M059J (cell line): Measurements from ENCODE around the gene MOG. TPM values are rescaled to one million over a fixed set of nuclear protein-coding genes. Genes with fewer than 3 reads are reported as not detected.

Experiments
- DNase-seq: peaks from one replicate; pipeline ENCODE4 v3.0.0-alpha.2; 2012; ENCODE audit warnings: low read depth
- total RNA-seq: library from RNA; depleted of rRNA; stranded (reverse); fragments of >200 nt; shearing (Covaris generic); gene quantifications from 2 replicates; pipeline ENCODE4 v1.2.3, GENCODE V29; 2014

MOG gene
- total RNA-seq, 1 experiment from 2014 or later = not detected

GRCh38 chr6:29675561-29675960, 18.7 kb downstream of the MOG start:
- DNase-seq = no peak

- peak; percentile 89 for DNase-seq
These were observed 20.2 kb downstream of the MOG start for GRCh38 chr6:29676981-29677601.

- DNase-seq = peak; percentile 67
These were observed 21.2 kb downstream of the MOG start for GRCh38 chr6:29678114-29678513.

- DNase-seq = no peak
These were observed 23.1 kb downstream of the MOG start for GRCh38 chr6:29679962-29680361.

- DNase-seq = no peak
These were observed 23.5 kb downstream of the MOG start for GRCh38 chr6:29680416-29680815.

- DNase-seq = no peak
These were observed 24.0 kb downstream of the MOG start, which contains the start of gene ZFP57 for GRCh38 chr6:29680904-29681303. Gene ZFP57, minus strand, starts transcription at chr6:29681152. Its CDS starts 4,149 bp downstream, at chr6:29677003.

GRCh38 chr6:29681811-29682210, 24.9 kb downstream of the MOG start:
- DNase-seq = no peak

GRCh38 chr6:29685718-29686326, 28.9 kb downstream of the MOG start:
- DNase-seq = peak; percentile 44

- DNase-seq = no peak
These were observed 37.7 kb downstream of the MOG start for GRCh38 chr6:29694637-29695036.

GRCh38 chr6:29696147-29697125, 39.5 kb downstream of the MOG start:
- DNase-seq = peak; percentile 48

- DNase-seq = peak; percentile 42
These were observed 45.7 kb downstream of the MOG start for GRCh38 chr6:29702519-29703103.

- peak; percentile 75 for DNase-seq
These were observed 48.7 kb downstream of the MOG start for GRCh38 chr6:29705389-29706231.

GRCh38 chr6:29708432-29709179, 51.7 kb downstream of the MOG start:
- no peak for DNase-seq

- DNase-seq = no peak
These were observed 52.3 kb downstream of the MOG start for GRCh38 chr6:29709188-29709587.

GRCh38 chr6:29710281-29710941, 53.5 kb downstream of the MOG start:
- no peak for DNase-seq

- no peak for DNase-seq
These were observed 64.0 kb downstream of the MOG start for GRCh38 chr6:29720863-29721262.
